Measurements from ENCODE around the gene MOB3B. TPM values are rescaled to one million over a fixed set of nuclear protein-coding genes. Genes with fewer than 3 reads are reported as not detected.

Gene MOB3B
- total and polyA plus RNA-seq, 10 of the 15 experiments (the other 5 are each of a cell fraction or from before 2014, with no cell fraction given), result 0.44 to 2.7 (median 0.91) TPM

GRCh38 chr9:27497883-27498417, 31.7 kb downstream of the MOB3B start:
- CTCF ChIA-PET, result interaction anchor here (1.1 to 1.2 kb wide), 2 partner anchors 49 to 164 kb away, joined by 3 to 4 read pairs; no protein-coding TSS in a partner anchor
- H3K27me3 ChIP-seq (replicated peaks in 1 of 2; ENCODE audit: control insufficient read depth in 2 of 2, insufficient read depth in 2 of 2, low read length in 1 of 2), result no peaks in the 10 kb centered on the region
- WGBS (ENCODE audit: insufficient coverage, insufficient replicate concordance, low lambda C conversion rate, missing lambda C conversion rate), result 79% methylated on average over 11 of the region's 11 CpGs
- H3K9ac ChIP-seq (ENCODE audit: control insufficient read depth, insufficient read depth, low read length), result no peak overlapping the region
- POLR2A ChIA-PET, result interaction anchor here (1.2 kb wide), 1 partner anchor 12 kb away, joined by 3 read pairs; no protein-coding TSS in a partner anchor
- H3K4me3 ChIP-seq, result no peak overlapping the region
- no peak for TF ChIP-seq EP300 (IDR thresholded peaks at IDR 0.05; ENCODE audit: borderline replicate concordance in 1 of 2, control insufficient read depth in 1 of 2, low read depth in 2 of 2, low read length in 2 of 2)
- no peak for TF ChIP-seq SIN3A (IDR thresholded peaks at IDR 0.05; ENCODE audit: low read depth, low read length)
- no peak for TF ChIP-seq TARDBP (IDR thresholded peaks at IDR 0.05; ENCODE audit: borderline replicate concordance)
- no peak for TF ChIP-seq HDGF (IDR thresholded peaks at IDR 0.05)
- TF ChIP-seq, protein P1, sequence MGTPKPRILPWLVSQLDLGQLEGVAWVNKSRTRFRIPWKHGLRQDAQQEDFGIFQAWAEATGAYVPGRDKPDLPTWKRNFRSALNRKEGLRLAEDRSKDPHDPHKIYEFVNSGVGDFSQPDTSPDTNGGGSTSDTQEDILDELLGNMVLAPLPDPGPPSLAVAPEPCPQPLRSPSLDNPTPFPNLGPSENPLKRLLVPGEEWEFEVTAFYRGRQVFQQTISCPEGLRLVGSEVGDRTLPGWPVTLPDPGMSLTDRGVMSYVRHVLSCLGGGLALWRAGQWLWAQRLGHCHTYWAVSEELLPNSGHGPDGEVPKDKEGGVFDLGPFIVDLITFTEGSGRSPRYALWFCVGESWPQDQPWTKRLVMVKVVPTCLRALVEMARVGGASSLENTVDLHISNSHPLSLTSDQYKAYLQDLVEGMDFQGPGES (IDR thresholded peaks at IDR 0.05), result no peak
- no peak for TF ChIP-seq YY1 (IDR thresholded peaks at IDR 0.05; ENCODE audit: low read depth, low read length)
- TF ChIP-seq, protein P2, sequence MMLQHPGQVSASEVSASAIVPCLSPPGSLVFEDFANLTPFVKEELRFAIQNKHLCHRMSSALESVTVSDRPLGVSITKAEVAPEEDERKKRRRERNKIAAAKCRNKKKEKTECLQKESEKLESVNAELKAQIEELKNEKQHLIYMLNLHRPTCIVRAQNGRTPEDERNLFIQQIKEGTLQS (IDR thresholded peaks at IDR 0.05; ENCODE audit: borderline replicate concordance, extremely low read depth, low read depth, low read length), result no peak
- TF ChIP-seq, protein P3, sequence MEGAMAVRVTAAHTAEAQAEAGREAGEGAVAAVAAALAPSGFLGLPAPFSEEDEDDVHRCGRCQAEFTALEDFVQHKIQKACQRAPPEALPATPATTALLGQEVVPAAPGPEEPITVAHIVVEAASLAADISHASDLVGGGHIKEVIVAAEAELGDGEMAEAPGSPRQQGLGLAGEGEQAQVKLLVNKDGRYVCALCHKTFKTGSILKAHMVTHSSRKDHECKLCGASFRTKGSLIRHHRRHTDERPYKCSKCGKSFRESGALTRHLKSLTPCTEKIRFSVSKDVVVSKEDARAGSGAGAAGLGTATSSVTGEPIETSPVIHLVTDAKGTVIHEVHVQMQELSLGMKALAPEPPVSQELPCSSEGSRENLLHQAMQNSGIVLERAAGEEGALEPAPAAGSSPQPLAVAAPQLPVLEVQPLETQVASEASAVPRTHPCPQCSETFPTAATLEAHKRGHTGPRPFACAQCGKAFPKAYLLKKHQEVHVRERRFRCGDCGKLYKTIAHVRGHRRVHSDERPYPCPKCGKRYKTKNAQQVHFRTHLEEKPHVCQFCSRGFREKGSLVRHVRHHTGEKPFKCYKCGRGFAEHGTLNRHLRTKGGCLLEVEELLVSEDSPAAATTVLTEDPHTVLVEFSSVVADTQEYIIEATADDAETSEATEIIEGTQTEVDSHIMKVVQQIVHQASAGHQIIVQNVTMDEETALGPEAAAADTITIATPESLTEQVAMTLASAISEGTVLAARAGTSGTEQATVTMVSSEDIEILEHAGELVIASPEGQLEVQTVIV (IDR thresholded peaks at IDR 0.05; ENCODE audit: borderline replicate concordance, partially characterized antibody), result no peak
- FAIRE-seq, result no peak
- H3K27ac ChIP-seq (ENCODE audit: control insufficient read depth, insufficient read depth), result no peak overlapping the region
- intact Hi-C loops (cut with micrococcal nuclease; ENCODE audit: unreplicated experiment), result no loop called here
- no peaks in the 10 kb centered on the region for H4K20me1 ChIP-seq (ENCODE audit: control insufficient read depth, insufficient read depth)
- peaks cover 7% of the 10 kb centered on the region; the same call in 1 of the 2 replicates for H3K4me1 ChIP-seq (ENCODE audit: control insufficient read depth, insufficient read depth, low read length)
- ATAC-seq, result no peak
- BruUV-seq (replicated peaks), result no TSS peak
- RAD21 ChIA-PET (ENCODE audit: unreplicated experiment), result no interaction called here
- in situ Hi-C loops (cut with MboI), result no loop called here
- H2AFZ ChIP-seq (ENCODE audit: control insufficient read depth, low read depth, low read length), result no peak overlapping the region
- no peak overlapping the region for H3K4me2 ChIP-seq (ENCODE audit: control insufficient read depth, insufficient read depth)
- DNase-seq (ENCODE audit: low read depth, low spot score), result no peak
- no peaks in the 10 kb centered on the region for H3K36me3 ChIP-seq (ENCODE audit: control insufficient read depth in 2 of 2, insufficient read depth in 2 of 2, low read length in 1 of 2)
- H3K79me2 ChIP-seq (ENCODE audit: control insufficient read depth, insufficient read depth, low read length), result no peaks in the 10 kb centered on the region
- SMC1A ChIA-PET (ENCODE audit: uncharacterized antibody, unreplicated experiment), result interaction anchor here (0.6 to 1.4 kb wide), 5 partner anchors 12 to 229 kb away, joined by 3 read pairs; no protein-coding TSS in a partner anchor
- no peaks in the 10 kb centered on the region; the same call in 2 of the 3 replicates for H3K9me3 ChIP-seq (replicated peaks; ENCODE audit: control insufficient read depth, insufficient read depth, low read length)

All from GM12878 (cell line).